NCI-H1436 (cell line): Measurements from ENCODE around the gene ROR1.
A peak's percentile ranks its signal among the peaks of the same experiment; 100 is the strongest.
"Not testable (repeated sequence)": the region's sequence is repeated elsewhere in the genome, so short reads cannot be mapped to it uniquely, and the experiment has no call there.

Source experiments
- DNase-seq: peaks from one replicate; lab custom pipeline; 2025; lab: John Stamatoyannopoulos, UW

The ROR1 gene

DNA sequence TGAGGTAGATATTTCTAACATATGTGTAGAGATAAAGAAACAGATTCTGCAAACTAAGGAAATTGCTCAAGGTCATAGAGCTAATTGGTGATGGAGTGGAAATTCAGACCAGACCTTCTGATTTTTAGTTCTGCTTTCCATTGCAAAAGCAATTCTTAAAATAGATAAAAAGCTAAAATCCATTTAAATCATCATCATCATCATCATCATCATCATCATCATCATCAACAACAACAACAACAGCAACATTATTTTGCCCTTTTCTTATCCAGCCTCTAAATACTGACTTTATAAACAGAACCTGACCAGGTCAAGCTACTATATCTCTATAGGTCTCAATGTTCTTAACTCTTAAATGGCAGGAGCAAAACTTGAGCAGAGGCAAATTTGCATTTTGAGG is 14.0 kb upstream of the ROR1 start:
- DNase-seq: no peak

DNA sequence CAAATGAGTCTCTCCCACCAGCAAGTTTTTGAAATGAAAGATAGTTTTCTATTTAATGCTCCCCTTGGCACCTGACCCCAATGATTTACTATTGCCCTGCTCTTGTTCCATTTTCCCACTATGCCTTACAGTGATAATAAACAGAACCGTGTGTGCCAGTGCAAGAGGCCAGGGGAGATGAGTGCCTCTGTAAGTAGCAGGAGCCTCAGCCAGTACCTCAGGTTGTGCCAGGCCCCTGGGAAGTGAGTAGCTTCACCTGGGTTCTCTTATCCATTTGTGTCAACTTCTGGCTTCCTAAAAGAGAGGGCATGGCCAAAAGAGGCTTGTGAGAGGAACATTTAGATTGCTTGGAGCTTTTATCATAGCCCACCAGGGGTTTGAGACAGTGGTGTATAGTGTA is 3.4 kb upstream of the ROR1 start:
- DNase-seq: no peak

DNA sequence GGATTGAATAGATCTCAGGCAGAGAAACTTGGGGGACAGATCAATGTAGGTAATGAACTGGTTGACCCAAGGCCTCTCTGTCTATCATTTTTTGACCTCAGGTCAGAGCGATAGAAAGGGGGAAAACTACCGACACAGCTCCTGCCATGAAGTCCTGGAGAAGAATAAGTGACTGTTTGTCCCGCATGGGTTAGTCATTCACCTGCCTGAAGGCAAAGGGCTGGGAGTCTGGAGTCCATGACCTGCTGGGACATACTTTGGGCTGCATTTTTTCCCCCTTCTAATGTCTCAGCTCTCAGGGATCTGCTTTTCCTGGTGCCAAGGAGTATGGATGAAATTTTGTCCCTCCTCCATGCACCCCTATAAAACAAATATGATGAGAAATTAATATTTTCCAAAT is 1.6 kb upstream of the ROR1 start:
- DNase-seq: no peak

DNA sequence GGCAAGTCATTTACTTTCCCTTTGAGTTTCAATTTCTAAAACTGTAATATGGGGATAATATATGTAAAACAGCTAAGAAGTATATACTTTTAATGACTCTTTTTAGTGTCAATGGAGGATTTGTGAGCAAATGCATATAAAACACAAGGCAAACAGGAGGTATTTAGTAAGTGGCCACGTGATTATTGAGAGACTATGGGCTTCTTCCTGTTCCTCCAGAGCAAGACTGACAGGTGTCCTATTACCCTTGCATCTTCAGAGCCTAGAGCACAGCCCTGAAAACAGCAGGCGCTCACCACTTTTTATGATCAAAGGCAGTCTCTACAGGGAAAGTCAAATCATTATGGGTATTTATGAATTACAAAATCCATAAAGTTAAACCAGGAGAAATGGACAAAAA is 941 bp upstream of the ROR1 start:
- no peak for DNase-seq

DNA sequence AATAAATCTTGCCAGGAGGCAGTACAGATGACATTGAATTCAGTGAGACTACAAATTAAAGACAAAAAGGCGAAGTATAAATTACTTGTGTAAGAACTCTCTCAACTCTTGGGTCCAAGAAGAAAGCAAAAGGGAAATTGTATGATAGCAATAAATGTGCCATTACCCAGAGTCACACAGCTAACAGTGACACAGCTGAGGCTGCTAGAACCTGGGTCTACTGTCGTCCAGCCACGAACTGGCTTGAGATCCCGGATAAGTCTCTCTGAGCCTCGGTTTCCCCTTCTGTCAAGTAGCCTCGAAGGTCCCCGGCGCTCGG is 362 bp upstream of the ROR1 start:
- DNase-seq: no peak

DNA sequence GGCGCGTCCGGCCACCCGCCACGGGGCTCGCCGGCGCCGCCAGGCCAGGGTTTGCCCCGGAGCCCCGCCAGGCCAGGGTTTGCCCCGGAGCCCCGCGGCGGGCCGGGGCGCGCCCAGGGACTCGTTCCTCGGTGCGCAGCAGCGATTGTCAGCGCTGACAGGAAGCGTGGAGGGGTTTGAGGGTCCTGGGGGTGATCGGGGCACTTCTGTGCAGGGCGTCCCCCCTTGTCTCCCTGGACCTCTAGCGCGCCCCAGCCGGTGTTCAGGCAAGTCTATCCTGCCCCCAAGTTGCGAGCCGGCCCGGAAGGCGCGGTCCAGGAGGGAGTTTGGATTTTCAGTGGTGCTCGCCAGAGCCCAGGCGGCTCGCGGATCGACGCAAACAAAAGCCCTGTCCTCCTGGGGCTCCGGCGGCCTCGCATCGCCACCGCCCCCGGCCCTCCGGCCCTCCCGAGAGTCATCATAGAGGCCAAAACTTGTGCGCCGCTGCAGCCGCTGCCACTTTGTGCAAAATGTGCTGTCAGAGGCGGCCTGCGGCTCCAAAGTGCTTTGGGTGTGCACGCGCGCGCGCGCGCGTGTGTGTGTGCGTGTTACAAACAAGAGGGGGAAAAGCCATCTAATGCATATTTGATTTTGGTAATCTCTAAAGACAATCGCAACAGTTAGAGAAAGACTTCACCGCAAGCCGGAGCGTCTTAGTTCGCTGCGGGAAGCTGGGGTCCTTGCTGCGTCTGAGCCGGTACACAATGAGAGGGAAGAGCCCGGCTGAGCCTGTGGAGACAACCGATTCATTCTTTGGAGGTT is 1.0 kb downstream of the ROR1 start:
- no peak for DNase-seq

DNA sequence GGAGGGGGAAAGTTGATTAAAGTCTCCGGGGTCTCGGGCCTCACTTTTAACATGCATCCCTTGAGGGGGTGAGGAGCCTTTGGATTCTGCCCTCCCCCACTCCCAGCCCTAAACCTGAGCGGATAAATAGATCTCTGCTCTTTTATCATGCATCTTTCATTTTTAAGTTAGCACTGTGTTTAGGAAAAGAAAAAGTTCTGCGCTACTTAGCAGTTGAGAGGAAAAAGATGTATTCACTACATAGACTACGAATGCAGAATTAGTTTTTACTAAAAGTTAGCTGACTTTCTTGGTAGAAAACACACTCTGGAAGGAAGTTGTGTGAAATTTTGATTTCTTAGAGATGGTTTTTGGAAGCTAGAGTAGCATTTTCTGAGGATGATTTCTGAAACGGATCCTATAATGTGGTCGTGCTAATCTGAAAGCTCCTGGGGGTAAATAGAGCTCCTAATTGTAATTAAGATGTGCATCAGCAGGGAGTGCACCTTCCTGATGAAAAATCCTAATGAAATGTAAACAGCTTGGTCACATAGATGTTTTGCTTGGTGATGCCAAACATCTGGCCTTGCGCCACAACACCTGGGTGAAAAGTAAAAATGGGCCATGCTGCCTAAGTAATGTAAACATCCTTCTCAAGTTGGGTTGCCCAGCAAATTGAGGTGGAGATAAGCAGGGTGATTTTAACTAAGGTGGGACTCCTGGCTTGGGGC is 1.8 kb downstream of the ROR1 start:
- no peak for DNase-seq

DNA sequence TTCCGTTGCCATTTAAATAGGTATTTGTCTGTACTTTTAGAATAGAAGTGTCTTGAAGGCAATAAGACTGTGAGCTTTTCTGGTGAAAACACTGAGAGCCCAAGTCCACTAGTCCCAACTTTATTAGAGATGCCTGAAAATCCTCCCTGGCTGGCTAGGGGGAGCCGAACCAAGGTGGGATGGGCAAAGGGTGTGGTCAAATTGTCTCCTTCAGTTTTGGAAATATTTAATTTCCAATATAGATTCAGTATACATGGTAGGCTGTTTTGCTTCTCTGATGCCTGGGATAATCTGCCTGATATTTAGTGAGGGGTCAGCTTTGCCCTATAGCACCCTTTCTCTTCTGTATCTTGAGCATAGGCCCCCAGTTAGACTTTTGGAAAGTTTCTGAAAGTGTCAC is 3.5 kb downstream of the ROR1 start:
- DNase-seq: no peak

DNA sequence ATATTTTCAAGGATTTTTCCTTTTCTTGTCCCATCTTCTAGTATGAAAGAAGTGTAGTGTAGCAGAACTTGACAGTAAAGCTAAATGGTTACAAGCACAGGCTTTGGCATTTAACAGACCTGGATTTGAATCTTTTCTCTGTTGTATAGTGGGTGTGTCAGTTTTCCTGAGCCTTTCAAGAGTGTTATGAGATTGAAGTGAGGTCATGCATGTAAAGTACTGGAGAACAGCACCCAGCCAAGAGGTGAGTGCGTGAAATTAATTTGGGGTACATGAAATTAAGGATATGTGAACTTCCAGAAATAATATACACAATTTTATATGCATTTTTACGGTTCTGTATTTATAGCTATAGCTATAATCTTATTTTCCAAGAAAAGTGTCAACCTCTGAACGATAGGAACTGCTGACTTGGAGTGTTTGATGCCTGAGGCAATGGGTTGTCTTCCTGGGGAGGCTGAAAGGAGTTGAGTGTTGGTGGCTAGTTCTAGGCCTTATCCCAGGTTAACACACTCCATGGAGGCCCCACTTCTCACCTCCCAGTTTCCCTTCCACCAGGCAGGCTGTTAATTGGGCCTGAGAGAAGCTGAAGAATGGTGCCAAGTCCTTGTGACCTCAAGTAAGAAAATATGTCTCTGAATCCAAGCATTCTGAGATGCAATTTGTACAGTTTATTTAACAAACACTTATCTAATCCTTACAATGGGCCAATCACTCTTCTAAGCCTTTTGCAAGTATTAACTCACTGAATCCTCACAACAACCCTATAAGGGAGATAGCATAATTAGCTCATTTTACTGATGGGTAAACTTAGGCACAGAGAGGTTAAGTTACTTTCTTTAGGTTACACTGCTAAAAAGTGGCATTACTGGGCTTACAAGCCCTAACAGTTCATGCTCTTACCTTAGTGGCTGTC is 4.4 kb downstream of the ROR1 start:
- DNase-seq: no peak

DNA sequence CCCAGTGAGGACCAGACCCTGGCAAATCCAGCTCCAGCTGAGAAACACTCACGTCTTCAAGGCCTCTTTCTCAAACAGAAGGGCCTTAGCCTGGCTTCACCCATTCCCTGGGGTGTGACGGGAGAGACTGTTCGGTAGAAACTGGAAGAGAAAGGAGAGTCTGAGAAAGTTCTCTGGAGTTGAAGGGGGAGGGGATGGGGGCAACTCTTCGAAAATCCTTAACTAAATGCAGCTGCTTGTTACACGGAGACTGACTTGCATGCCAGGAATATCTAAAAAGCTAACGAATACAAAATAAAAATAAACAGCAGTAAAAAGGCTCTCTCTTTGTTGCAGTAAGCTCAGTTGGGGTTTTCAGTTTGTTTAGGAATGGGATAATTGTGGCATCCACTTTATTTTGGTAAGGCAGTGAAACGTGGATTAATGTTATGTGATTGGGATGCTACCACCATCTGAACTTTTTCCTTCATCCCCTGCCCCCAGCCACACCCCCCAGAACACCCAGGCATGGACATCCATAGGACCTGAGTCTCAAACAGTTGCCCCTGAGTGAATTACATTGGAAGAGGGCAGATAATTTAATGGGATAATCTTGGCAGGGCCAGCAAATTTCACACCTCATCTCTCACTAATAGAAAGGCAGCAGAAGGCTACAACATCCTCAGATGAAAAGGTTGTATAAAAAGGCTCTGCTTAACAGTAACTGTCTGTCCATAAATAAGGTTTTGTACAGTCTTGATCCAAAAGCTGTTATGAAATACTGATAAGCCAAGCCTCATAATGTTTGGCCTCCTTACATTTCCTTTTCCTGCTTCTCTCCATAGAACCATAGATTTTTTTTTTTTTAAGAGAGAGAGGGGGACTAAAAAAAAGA is 5.8 kb downstream of the ROR1 start:
- DNase-seq: no peak

DNA sequence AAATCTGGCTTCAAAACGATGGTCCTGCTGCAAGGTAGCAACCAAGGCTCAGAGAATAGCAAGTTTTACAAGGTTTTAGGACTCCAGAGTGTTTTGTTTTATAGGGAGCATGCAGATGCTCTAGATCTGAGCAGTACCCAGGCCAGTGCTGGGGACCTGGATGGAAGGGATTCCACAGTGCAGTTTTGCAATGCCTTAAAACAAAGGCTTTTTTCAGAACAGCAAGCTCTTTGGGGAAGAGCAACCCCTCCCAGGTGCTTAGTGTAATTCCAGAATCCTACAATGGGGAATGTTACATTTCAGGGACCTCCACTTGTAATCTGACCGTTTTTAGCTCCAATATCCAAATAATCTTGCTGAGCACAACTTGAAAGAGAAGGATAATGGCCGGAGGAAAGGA is 6.7 kb downstream of the ROR1 start:
- no peak for DNase-seq

DNA sequence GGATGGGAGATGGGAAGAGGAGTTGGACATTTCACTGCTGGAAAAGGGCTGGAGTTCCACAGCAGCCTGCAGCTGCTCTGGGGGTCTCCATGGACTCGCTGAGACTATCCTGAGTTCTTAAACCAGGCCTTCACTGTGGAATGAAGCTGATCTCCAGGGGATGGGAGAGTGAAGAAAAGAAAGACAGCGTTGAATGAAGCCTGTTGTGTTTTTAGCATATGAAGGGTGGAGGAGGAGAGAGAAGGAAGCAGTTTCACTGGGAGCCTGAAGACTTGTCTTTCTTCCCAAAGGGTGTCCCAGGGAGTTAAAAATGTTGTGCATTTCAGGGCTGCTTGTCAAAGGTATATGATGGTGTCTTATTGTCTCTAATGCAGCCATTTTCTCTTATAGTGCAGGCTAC is 9.2 kb downstream of the ROR1 start:
- no peak for DNase-seq

DNA sequence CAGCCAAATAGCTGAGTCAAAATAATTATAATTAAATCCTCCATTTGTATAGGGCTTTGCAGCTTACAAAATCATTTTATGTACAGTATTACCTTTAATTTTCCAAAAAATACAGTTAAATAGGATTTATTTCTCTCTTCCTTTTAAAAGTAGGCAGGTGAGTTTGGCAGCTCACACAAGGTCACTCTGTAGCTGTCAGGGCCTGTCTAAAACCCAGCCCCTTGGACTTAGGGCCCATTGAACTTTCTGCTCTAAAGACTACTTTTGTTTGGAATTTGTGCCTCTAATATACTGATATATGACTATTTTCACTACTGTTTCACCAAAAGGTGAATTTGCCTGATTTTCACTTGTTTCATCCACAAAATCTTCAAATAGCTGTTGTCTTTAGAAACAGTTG is 10.3 kb downstream of the ROR1 start:
- no peak for DNase-seq

DNA sequence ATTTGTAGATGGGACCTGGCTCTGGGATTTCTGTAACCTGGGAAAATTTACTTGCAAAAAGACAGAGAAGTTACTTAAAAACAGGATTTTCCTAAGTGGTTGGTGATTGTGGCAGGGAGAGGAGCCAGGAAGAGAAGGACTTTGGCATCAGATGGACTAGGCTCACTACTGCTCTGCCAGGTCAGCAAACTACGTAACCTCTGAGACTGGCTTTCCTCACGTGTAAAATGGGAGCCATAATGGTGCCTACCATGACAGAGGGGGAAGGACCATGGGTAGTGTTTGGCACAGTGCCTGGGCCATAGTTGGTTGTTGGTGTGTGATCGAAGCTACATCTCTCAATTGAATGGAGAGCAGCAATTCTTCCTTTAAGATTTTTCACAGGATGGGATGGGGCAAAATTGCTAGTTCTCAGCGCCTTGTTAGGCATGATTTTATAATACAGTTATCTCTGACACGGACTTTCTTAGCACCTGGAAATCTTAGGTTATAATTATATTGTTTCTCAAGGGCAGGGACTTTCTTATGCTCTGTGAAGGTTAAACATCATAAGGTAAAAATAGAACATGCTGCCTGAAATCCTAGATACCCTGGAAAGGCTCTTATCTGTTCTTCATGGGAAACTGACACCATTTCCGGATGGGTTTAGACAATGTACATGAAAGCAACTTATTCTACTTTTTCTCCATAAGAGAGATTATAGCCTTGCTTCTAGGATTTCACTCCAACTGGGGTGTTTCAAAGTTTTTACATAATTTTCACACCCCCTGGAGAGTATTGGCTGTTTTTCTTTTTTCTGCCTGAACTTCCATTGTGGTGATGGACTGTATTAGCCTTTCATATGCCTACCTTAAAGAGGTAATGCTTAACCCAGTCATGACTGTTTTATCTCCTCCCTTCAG is 10.9 kb downstream of the ROR1 start:
- no peak for DNase-seq

DNA sequence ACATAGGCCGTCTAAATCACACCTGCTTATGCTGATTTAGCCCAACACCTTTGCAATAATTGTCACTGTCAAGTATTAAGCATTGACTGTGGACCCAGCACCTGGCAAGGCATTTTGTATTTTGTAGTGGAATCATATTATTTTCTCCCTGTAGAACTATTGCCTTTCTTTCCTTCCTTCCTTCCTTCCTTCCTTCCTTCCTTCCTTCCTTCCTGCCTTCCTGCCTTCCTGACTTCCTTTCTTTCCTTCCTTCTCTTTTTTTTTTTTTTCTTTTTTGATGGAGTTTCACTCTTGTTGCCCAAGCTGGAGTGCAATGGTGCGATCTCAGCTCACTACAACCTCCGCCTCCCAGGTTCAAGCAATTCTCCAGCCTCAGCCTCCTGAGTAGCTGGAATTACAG is 13.5 kb downstream of the ROR1 start:
- DNase-seq: not testable (repeated sequence)

DNA sequence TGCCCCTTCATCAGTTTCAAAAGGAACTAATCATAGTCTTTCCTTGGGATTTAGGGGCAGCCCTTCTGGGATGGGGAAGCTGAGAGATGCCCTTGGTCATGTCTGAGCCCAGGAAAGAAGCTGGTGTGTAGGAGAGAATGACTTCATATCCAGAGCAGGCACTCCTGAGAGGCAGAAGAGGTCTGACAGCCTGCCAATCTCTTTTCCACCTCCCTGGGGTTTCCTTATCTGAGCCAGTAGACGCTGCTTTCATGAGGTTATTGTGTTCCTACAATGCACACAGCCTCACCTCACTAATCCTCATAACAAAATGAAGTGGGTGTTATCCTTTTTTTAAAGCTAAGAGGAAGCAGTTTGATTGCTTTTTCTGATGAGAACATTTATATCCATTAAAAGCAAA is 14.1 kb downstream of the ROR1 start:
- DNase-seq: peak; percentile 64

DNA sequence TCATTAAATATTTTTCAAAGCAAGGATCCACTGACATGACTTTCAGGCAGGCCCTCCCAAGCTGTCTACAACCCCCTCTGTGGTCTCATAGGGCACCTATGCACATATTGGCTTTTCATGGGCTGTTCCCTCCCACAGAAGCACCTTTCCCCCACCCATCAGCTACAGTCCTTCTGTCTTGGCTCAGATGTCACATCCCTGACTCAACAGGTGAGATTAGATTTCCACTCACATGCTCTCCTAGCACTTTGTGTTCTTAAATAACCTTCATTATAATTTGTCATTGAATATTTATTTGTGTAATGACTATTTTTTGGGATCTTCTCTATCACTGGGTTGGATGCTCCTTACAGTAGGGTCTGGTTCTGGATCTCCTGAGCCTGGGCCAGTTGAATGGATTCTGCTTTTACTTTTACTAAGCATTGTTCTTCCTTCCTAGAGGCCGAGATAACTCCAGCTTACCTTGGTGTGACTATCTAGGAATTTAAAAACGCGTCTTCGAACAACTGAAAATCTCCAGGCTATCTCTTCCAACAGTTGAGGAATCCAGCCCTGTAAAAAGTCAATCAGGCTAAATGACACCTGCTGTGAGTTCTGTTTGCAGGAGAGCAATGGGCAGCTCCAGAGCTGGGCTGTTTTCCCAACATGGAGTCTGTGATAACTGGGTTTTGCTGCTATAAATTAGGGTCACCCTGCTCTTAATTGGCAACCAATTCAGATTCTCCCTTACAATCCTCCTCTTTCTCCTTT is 16.2 kb downstream of the ROR1 start:
- no peak for DNase-seq

DNA sequence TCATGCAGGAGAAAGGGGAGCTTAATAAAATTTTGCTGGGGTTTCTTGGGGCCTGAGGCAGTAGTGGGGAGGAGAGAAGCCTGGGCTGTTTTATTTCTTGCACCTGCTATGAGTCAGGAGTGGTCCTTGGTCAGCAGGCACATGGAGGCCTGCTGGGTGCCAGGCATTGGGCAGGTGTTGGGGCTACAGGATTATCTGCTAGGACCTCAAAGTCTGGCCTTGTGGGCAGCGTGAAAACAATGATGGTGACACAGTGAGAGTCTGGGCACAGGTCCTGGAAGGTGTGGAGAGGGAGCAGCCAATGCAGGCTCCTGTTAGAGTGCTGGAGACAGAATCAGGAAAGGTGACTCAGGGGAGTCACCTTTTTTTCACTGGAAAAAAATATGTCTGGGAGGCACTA is 17.2 kb downstream of the ROR1 start:
- DNase-seq: no peak

DNA sequence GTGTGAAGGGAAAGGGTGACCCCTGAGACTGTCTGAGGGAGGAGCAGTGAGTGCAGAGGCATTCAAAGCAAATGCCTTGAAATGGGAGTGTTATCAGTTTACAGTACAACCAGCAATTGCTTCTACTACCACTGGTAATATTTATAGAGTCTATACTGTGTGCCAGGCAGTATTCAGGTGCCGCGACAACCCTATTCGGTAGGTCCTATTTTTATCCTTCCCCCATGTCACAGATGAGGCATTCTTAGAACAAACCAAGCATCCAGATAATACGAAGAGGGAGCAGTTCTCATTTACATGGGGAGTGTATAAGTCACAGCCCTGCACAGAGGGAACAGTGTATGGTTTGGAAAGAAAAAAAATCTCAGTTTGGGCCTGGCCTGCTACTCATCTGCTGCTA is 18.3 kb downstream of the ROR1 start:
- DNase-seq: no peak

DNA sequence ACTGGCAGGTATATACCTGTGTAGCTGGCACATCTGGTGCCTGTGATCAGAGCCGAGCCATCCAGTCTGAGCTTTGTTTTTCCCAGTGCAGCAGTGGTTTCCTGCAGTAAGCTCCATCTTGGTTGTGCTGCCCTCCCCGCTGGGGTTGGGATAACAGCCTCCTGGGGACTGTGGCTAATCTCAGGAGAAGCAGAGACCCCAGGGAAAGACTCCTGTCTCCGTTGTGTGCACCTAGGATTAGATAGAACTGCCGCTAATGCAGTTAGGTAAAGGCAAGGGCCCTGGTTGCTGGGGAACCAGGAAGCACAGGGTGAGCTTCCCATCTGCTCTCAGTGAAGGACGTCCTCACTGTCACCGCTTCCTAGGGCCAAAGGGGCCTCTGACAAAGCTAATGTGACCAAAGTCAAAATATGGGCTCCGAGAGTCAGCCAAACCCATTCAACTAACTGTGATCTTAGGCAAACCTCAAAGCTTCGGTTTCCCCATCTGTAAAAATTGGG is 20.0 kb downstream of the ROR1 start:
- DNase-seq: no peak
